ENCODE results near the gene IFI27. TPM values are rescaled to one million over a fixed set of nuclear protein-coding genes. Genes with fewer than 3 reads are reported as not detected.
A peak's percentile ranks its signal among the peaks of the same experiment; 100 is the strongest.

Gene IFI27
- total RNA-seq, 1 donor from 2014 or later, result 1,022 TPM

- Histone ChIP-seq H3K79me2 (ENCODE audit: insufficient read depth, low read length) (peaks cover 65% of the 10 kb centered on the region), H4K20me1 (ENCODE audit: insufficient read depth, low read length) (peaks cover 31% of the 10 kb centered on the region)
These were observed 29.1 kb upstream of the IFI27 start for GRCh38 chr14:94081386-94081820.

GRCh38 chr14:94087891-94088290, 22.6 kb upstream of the IFI27 start:
- no peak overlapping the region for H3K4me2 ChIP-seq (ENCODE audit: low read length)
- DNase-seq (ENCODE audit: low read depth) (no peak), FAIRE-seq (no peak)
- Mint-ChIP-seq H3K27ac (ENCODE audit: unreplicated experiment) (no peak overlapping the region), H3K9me3 (ENCODE audit: unreplicated experiment) (no peaks in the 10 kb centered on the region), H3K36me3 (ENCODE audit: low read depth, unreplicated experiment) (peaks cover 3% of the 10 kb centered on the region), H3K4me1 (ENCODE audit: low read depth, unreplicated experiment) (peaks cover 18% of the 10 kb centered on the region), H3K4me3 (ENCODE audit: unreplicated experiment) (no peak overlapping the region), H3K27me3 (ENCODE audit: low read depth, unreplicated experiment) (no peaks in the 10 kb centered on the region)
- H3K9me3 ChIP-seq (ENCODE audit: insufficient read depth, low read depth, low read length), result no peaks in the 10 kb centered on the region
- no peaks in the 10 kb centered on the region for H3K36me3 ChIP-seq (ENCODE audit: insufficient read depth, low read length)
- no peaks in the 10 kb centered on the region for H3K27me3 ChIP-seq (ENCODE audit: insufficient read depth, low read length)
- H3K27ac ChIP-seq (ENCODE audit: low read depth, low read length), result no peak overlapping the region
- peaks cover 4% of the 10 kb centered on the region for H3K79me2 ChIP-seq (ENCODE audit: insufficient read depth, low read length)
- H4K20me1 ChIP-seq (ENCODE audit: insufficient read depth, low read length), result peaks cover 4% of the 10 kb centered on the region
- TF ChIP-seq EZH2 (IDR thresholded peaks at IDR 0.05; ENCODE audit: insufficient read depth, low read length), result no peak
- TF ChIP-seq CTCF (IDR thresholded peaks at IDR 0.05; ENCODE audit: insufficient read depth, low read depth, low read length), result no peak
- no peak overlapping the region for H2AFZ ChIP-seq (ENCODE audit: low read depth, low read length)
- no peak overlapping the region for H3K4me3 ChIP-seq (ENCODE audit: insufficient read depth, low read depth, low read length)
- peaks cover 17% of the 10 kb centered on the region for H3K4me1 ChIP-seq (ENCODE audit: insufficient read depth, low read length)
- no peak overlapping the region for H3K9ac ChIP-seq (ENCODE audit: low read length)

More at GRCh38 chr14:94081386-94081820, 29.1 kb upstream of the IFI27 start:
- Histone ChIP-seq H3K36me3 (ENCODE audit: insufficient read depth, low read length) (peaks cover 11% of the 10 kb centered on the region), H3K9me3 (ENCODE audit: insufficient read depth, low read depth, low read length) (no peaks in the 10 kb centered on the region), H3K4me2 (ENCODE audit: low read length) (peak overlapping the region; percentile 97), H3K9ac (ENCODE audit: low read length) (peak overlapping the region; percentile 94), H3K27ac (ENCODE audit: low read depth, low read length) (peak overlapping the region; percentile 89), H3K4me3 (ENCODE audit: insufficient read depth, low read depth, low read length) (peak overlapping the region; percentile 92), H3K27me3 (ENCODE audit: insufficient read depth, low read length) (no peaks in the 10 kb centered on the region), H3K4me1 (ENCODE audit: insufficient read depth, low read length) (peaks cover 14% of the 10 kb centered on the region), H2AFZ (ENCODE audit: low read depth, low read length) (peak overlapping the region; percentile 94)
- Mint-ChIP-seq H3K36me3 (ENCODE audit: low read depth, unreplicated experiment) (peaks cover 17% of the 10 kb centered on the region), H3K27ac (ENCODE audit: unreplicated experiment) (peak overlapping the region; percentile 55), H3K4me1 (ENCODE audit: low read depth, unreplicated experiment) (peaks cover 19% of the 10 kb centered on the region), H3K9me3 (ENCODE audit: unreplicated experiment) (no peaks in the 10 kb centered on the region), H3K27me3 (ENCODE audit: low read depth, unreplicated experiment) (no peaks in the 10 kb centered on the region), H3K4me3 (ENCODE audit: unreplicated experiment) (peak overlapping the region; percentile 99)
- FAIRE-seq (no peak), DNase-seq (ENCODE audit: low read depth) (no peak)
- TF ChIP-seq CTCF (IDR thresholded peaks at IDR 0.05; ENCODE audit: insufficient read depth, low read depth, low read length) (no peak), EZH2 (IDR thresholded peaks at IDR 0.05; ENCODE audit: insufficient read depth, low read length) (no peak)

GRCh38 chr14:94088516-94088915, 22.0 kb upstream of the IFI27 start:
- H3K27ac ChIP-seq (ENCODE audit: low read depth, low read length), result no peak overlapping the region
- H3K27ac Mint-ChIP-seq (ENCODE audit: unreplicated experiment), result peak overlapping the region; percentile 24

More at GRCh38 chr14:94088516-94088915, 22.0 kb upstream of the IFI27 start:
- no peak for TF ChIP-seq CTCF (IDR thresholded peaks at IDR 0.05; ENCODE audit: insufficient read depth, low read depth, low read length)
- TF ChIP-seq EZH2 (IDR thresholded peaks at IDR 0.05; ENCODE audit: insufficient read depth, low read length), result no peak
- Mint-ChIP-seq H3K9me3 (ENCODE audit: unreplicated experiment) (no peaks in the 10 kb centered on the region), H3K36me3 (ENCODE audit: low read depth, unreplicated experiment) (peaks cover 3% of the 10 kb centered on the region), H3K27me3 (ENCODE audit: low read depth, unreplicated experiment) (no peaks in the 10 kb centered on the region), H3K4me3 (ENCODE audit: unreplicated experiment) (no peak overlapping the region), H3K4me1 (ENCODE audit: low read depth, unreplicated experiment) (peaks cover 18% of the 10 kb centered on the region)
- no peaks in the 10 kb centered on the region for H3K36me3 ChIP-seq (ENCODE audit: insufficient read depth, low read length)
- peaks cover 4% of the 10 kb centered on the region for H4K20me1 ChIP-seq (ENCODE audit: insufficient read depth, low read length)
- H3K4me2 ChIP-seq (ENCODE audit: low read length), result peak overlapping the region; percentile 36
- H3K9me3 ChIP-seq (ENCODE audit: insufficient read depth, low read depth, low read length), result no peaks in the 10 kb centered on the region
- no peak overlapping the region for H3K9ac ChIP-seq (ENCODE audit: low read length)
- H3K79me2 ChIP-seq (ENCODE audit: insufficient read depth, low read length), result no peaks in the 10 kb centered on the region
- no peak for FAIRE-seq
- H3K4me1 ChIP-seq (ENCODE audit: insufficient read depth, low read length), result peaks cover 17% of the 10 kb centered on the region
- H3K4me3 ChIP-seq (ENCODE audit: insufficient read depth, low read depth, low read length), result no peak overlapping the region
- H2AFZ ChIP-seq (ENCODE audit: low read depth, low read length), result no peak overlapping the region
- H3K27me3 ChIP-seq (ENCODE audit: insufficient read depth, low read length), result no peaks in the 10 kb centered on the region
- peak; percentile 69 for DNase-seq (ENCODE audit: low read depth)

Data from astrocyte (in vitro differentiated cells and primary cell).